GM19238 (cell line): ENCODE results near the gene GALNT1.

Experiments
- DNase-seq: peaks from one replicate; pipeline ENCODE4 v3.0.0; 2011; ENCODE audit warnings: low spot score; ENCODE audit not compliant: insufficient read length

GALNT1 gene

DNA sequence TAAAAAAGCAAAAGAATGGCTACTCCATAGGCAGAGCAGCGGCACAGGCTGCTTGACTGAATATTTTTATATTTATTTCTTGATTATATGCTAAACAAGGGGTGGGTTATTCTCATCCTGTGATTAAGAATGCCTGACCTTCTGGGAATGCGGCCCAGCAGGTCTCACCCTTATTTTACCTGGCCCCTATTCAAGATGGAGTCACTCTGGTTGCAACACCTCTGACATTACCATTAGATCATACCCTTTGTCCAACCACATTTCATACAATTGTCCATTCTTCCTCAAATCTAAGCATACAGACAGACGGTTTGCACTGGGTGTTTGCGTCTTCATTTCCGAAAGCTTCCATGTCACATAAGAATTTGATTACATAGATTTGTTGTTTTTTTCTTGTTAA, 168.2 kb downstream of the GALNT1 start:
- no peak for DNase-seq

GRCh38 chr18:35750929-35751328, 169.4 kb downstream of the GALNT1 start:
- no peak for DNase-seq

DNA sequence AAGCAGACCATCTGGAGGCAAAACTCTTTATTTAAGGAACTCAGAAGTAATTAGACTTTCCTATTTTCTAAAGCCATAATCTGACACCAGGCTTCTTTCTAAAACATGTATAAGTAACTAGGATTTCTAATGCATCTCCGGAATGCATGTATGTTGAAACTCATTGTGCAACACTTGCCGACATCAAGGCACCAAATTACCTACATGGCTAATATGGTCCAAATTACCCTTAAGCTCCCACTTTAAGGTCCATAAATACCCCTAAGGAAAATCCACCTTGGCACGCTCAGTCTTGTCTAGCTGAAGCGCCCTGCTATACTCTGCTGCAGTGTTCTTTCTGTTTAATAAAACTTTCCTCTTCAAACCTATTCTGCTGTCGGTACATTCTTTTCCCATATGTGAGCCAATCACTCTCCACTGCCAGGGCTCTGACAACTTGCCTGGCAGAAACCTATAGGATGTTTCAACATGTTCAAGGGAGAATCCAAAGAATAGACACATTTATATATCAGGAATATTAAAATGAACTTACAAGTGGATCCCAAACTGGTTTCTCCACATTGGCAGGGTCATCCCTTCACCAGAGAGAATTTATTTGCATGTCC, 171.9 kb downstream of the GALNT1 start:
- no peak for DNase-seq

DNA sequence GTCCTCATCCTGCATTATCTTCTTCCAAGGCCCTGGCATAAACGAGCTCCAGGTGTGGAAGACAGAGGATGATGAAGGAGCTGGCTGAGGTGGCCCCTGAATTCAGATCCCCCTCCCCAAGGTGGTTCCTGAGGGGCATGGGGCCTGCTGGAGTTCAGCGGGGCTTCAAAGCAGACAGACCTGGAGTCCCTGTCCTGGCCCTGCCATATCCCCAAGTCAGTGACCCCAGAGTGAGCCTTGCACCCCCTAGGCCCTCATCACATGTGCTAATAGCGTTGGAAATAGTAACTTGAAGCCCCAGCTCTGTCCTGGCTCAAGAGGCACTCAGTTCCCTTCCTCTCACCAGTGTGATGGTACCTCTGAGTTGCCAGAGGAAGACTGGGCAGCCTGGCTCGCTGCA, 172.9 kb downstream of the GALNT1 start:
- DNase-seq, result no peak

GRCh38 chr18:35755369-35755768, 173.8 kb downstream of the GALNT1 start:
- no peak for DNase-seq

GRCh38 chr18:35756506-35757117, 175.1 kb downstream of the GALNT1 start:
- peak; percentile 37 for DNase-seq
